PC-9 (cell line): ENCODE measurements around the gene SPIRE2. TPM values are rescaled to one million over a fixed set of nuclear protein-coding genes. Genes with fewer than 3 reads are reported as not detected.

Source experiments
- BruUV-seq: library from RNA; stranded (reverse); fragments of 400-500 nt; replicated peaks from 2 replicates; lab custom pipeline; 2021; lab: Mats Ljungman, UMichigan
- CTCF ChIA-PET: fragments of 300-600 bp; sonication (Branson Sonifier 250); formaldehyde crosslinking; loops from one replicate; lab custom pipeline; 2022; ENCODE audit warnings: antibody characterized with exemption; lab: Charles Lee
- POLR2A ChIA-PET: fragments of 300-600 bp; sonication (Branson Sonifier 250); formaldehyde crosslinking; loops from one replicate; lab custom pipeline; 2022; ENCODE audit warnings: antibody characterized with exemption; ENCODE audit not compliant: unreplicated experiment; lab: Charles Lee
- DNase-seq, 2 experiments: peaks; one replicate each; pipeline versions ENCODE4 v3.0.0 to v3.0.0-alpha.2; 2015 to 2022; ENCODE audit warnings: mixed read lengths in 1 of 2
- H2AFZ ChIP-seq: fragments of 200-600 bp; sonication (generic); 2 replicates; pipeline ENCODE4 v1.8.1; 2017; ENCODE audit warnings: antibody characterized with exemption
- H3F3A ChIP-seq: fragments of 200-600 bp; sonication (generic); 2 replicates; pipeline ENCODE4 v1.8.1; 2017; ENCODE audit warnings: antibody characterized with exemption, mild to moderate bottlenecking, low read depth; ENCODE audit not compliant: insufficient read depth
- H3K27ac ChIP-seq: fragments of 200-600 bp; sonication (generic); 2 replicates; pipeline ENCODE4 v1.6.1; 2016; ENCODE audit warnings: mixed run types
- H3K27me3 ChIP-seq: fragments of 200-600 bp; sonication (generic); 2 replicates; pipeline ENCODE4 v1.6.1; 2016; ENCODE audit warnings: low read depth, mixed run types; ENCODE audit not compliant: insufficient read depth
- H3K36me3 ChIP-seq: fragments of 200-600 bp; sonication (generic); 2 replicates; pipeline ENCODE4 v1.6.1; 2016; ENCODE audit warnings: low read depth, mixed run types
- H3K4me1 ChIP-seq: fragments of 200-600 bp; sonication (generic); replicated peaks from 2 replicates; pipeline ENCODE4 v1.6.1; 2016; ENCODE audit warnings: mixed run types; ENCODE audit not compliant: insufficient read depth
- H3K4me2 ChIP-seq: fragments of 200-600 bp; sonication (generic); 2 replicates; pipeline ENCODE4 v1.6.1; 2017; ENCODE audit warnings: mixed run types
- H3K4me3 ChIP-seq: fragments of 200-600 bp; sonication (generic); 2 replicates; pipeline ENCODE4 v1.6.1; 2016; ENCODE audit warnings: mixed run types
- H3K79me2 ChIP-seq: fragments of 200-600 bp; sonication (generic); 2 replicates; pipeline ENCODE4 v1.6.1; 2017; ENCODE audit warnings: low read depth, mixed run types
- H3K9me2 ChIP-seq: fragments of 200-600 bp; sonication (generic); 2 replicates; pipeline ENCODE4 v1.8.1; 2017; ENCODE audit warnings: mild to moderate bottlenecking; ENCODE audit not compliant: insufficient read depth
- H3K9me3 ChIP-seq: fragments of 200-600 bp; sonication (generic); 2 replicates; pipeline ENCODE4 v1.8.1; 2016; ENCODE audit warnings: low read depth; ENCODE audit not compliant: insufficient read depth
- H4K20me1 ChIP-seq: fragments of 200-600 bp; sonication (generic); 2 replicates; pipeline ENCODE4 v1.8.1; 2017; ENCODE audit not compliant: insufficient read depth
- CTCF ChIP-seq: fragments of 200-600 bp; sonication (generic); conservative IDR thresholded peaks from 2 replicates; pipeline ENCODE4 v1.6.1; 2017; ENCODE audit warnings: mixed run types, antibody characterized with exemption, mild to moderate bottlenecking, moderate library complexity
- EZH2 ChIP-seq: fragments of 200-600 bp; sonication (generic); IDR thresholded peaks from 2 replicates; pipeline ENCODE4 v1.8.0; 2017; ENCODE audit warnings: antibody characterized with exemption, low read depth
- intact Hi-C: fragments of 100-400 bp; cut with micrococcal nuclease; formaldehyde crosslinking; loops from one replicate; pipeline ENCODE4 v1.10.0; 2022; ENCODE audit not compliant: unreplicated experiment
- total RNA-seq: library from RNA; stranded (reverse); gene quantifications from 2 replicates; pipeline ENCODE4 v1.2.3, GENCODE V29; 2021

The SPIRE2 gene
- total RNA-seq, 1 experiment from 2014 or later = 34.5 TPM

- no peaks in the 10 kb centered on the region for H3K36me3 ChIP-seq
- H3K4me1 ChIP-seq = peaks cover 48% of the 10 kb centered on the region
- H3K27me3 ChIP-seq = no peaks in the 10 kb centered on the region
- no peak overlapping the region for H3K4me3 ChIP-seq
- no peaks in the 10 kb centered on the region for H3K9me3 ChIP-seq
- peaks cover 15% of the 10 kb centered on the region for H3K79me2 ChIP-seq
- peaks cover 19% of the 10 kb centered on the region; the same call in 1 of the 2 replicates for H3F3A ChIP-seq
- H3K4me2 ChIP-seq = peak overlapping the region; percentile 64
- BruUV-seq = no TSS peak
- no peaks in the 10 kb centered on the region for H3K9me2 ChIP-seq
- intact Hi-C loops = no loop called here
- TF ChIP-seq CTCF (no peak), EZH2 (no peak)
- POLR2A ChIA-PET = no interaction called here
- CTCF ChIA-PET = interaction anchor here (0.7 kb wide), 1 partner anchor 37 kb away, joined by 16 read pairs; the partner anchor contains the start of gene TCF25
- peak overlapping the region; percentile 80 for H3K27ac ChIP-seq
- H2AFZ ChIP-seq = no peak overlapping the region
- H4K20me1 ChIP-seq = no peaks in the 10 kb centered on the region
- no peak for DNase-seq
Measured at GRCh38 chr16:89837014-89837546, 8.8 kb downstream of the SPIRE2 start.

GRCh38 chr16:89841275-89841674 lies 13.0 kb downstream of the SPIRE2 start:
- ChIA-PET POLR2A (no interaction called here), CTCF (no interaction called here)
- Histone ChIP-seq H3K79me2 (peaks cover 4% of the 10 kb centered on the region; the same call in 1 of the 2 replicates), H3K27me3 (no peaks in the 10 kb centered on the region), H3K9me3 (no peaks in the 10 kb centered on the region), H3F3A (peaks cover 11% of the 10 kb centered on the region; the same call in 1 of the 2 replicates), H3K27ac (no peak overlapping the region), H2AFZ (no peak overlapping the region), H3K4me2 (no peak overlapping the region), H3K4me1 (peaks cover 22% of the 10 kb centered on the region), H3K4me3 (no peak overlapping the region), H4K20me1 (no peaks in the 10 kb centered on the region), H3K9me2 (no peaks in the 10 kb centered on the region), H3K36me3 (no peaks in the 10 kb centered on the region)
- TF ChIP-seq EZH2 = no peak
- TF ChIP-seq CTCF = no peak
- DNase-seq = no peak
- BruUV-seq = no TSS peak
- intact Hi-C loops = no loop called here

- Histone ChIP-seq H3K4me2 (no peak overlapping the region), H3K9me3 (no peaks in the 10 kb centered on the region), H3K79me2 (0 out of 2 replicates have a peak, but pooled peaks cover 4% of the 10 kb centered on the region), H3K4me3 (no peak overlapping the region), H2AFZ (no peak overlapping the region), H3K27me3 (no peaks in the 10 kb centered on the region), H4K20me1 (no peaks in the 10 kb centered on the region), H3F3A (peaks cover 11% of the 10 kb centered on the region; the same call in 1 of the 2 replicates), H3K4me1 (peaks cover 11% of the 10 kb centered on the region), H3K36me3 (no peaks in the 10 kb centered on the region), H3K9me2 (no peaks in the 10 kb centered on the region), H3K27ac (no peak overlapping the region)
- ChIA-PET CTCF (interaction anchor here (0.7 kb wide), 1 partner anchor 67 kb away, joined by 3 read pairs; no protein-coding TSS in a partner anchor), POLR2A (interaction anchor here (0.6 kb wide), 2 partner anchors 12 to 18 kb away, joined by 9 to 11 read pairs; no protein-coding TSS in a partner anchor)
- BruUV-seq = no TSS peak
- TF ChIP-seq CTCF = no peak
- DNase-seq = peak in 1 of 2 experiments; percentile 63
- intact Hi-C loops = no loop called here
Measured at GRCh38 chr16:89842471-89843408, 14.5 kb downstream of the SPIRE2 start.
